AG04450 (cell line): ENCODE results near the gene GUCD1. TPM values are rescaled to one million over a fixed set of nuclear protein-coding genes. Genes with fewer than 3 reads are reported as not detected.
"Not testable (repeated sequence)": the region's sequence is repeated elsewhere in the genome, so short reads cannot be mapped to it uniquely, and the experiment has no call there.

Experiments used
- CTCF ChIA-PET: fragments of 300-600, 350-600 bp; formaldehyde crosslinking; extraction: SDS; loops from one replicate; lab custom pipeline; 2022; ENCODE audit warnings: antibody characterized with exemption, inconsistent platforms; lab: Charles Lee
- POLR2A ChIA-PET: fragments of 350-600 bp; formaldehyde crosslinking; extraction: SDS; loops from one replicate; lab custom pipeline; 2021; ENCODE audit warnings: antibody characterized with exemption, inconsistent platforms; lab: Yijun Ruan, JAX
- DNase-seq: peaks from one replicate; pipeline ENCODE4 v3.0.0-alpha.2; 2011; ENCODE audit warnings: low read depth, low spot score
- H3K27ac ChIP-seq: one replicate; pipeline ENCODE4 v1.5.1; 2012; ENCODE audit warnings: low read depth, low read length, control low read depth
- H3K27me3 ChIP-seq: one replicate; pipeline ENCODE4 v1.6.0; 2012; ENCODE audit warnings: low read length; ENCODE audit not compliant: control insufficient read depth, insufficient read depth
- H3K4me3 ChIP-seq: 2 replicates; pipeline ENCODE4 v1.5.1; 2011; ENCODE audit warnings: mild to moderate bottlenecking, low read depth, low read length, control low read depth
- H3K9me3 ChIP-seq: 2 replicates; pipeline ENCODE4 v1.5.1; 2012; ENCODE audit warnings: low read length; ENCODE audit not compliant: control insufficient read depth, insufficient read depth
- CTCF ChIP-seq: IDR thresholded peaks from 2 replicates; pipeline ENCODE4 v1.5.1; 2011; ENCODE audit warnings: low read depth, low read length, control low read depth, inconsistent platforms
- polyA plus RNA-seq: library from polyadenylated mRNA; depleted of rRNA; stranded (reverse); fragments of >200 nt; gene quantifications from 2 replicates; pipeline ENCODE4 v1.2.3, GENCODE V29; 2011

Gene GUCD1
- polyA plus RNA-seq, 1 experiment, result 52.1 TPM

- Histone ChIP-seq H3K9me3 (no peaks in the 10 kb centered on the region), H3K27me3 (no peaks in the 10 kb centered on the region), H3K4me3 (no peak overlapping the region), H3K27ac (no peak overlapping the region)
- CTCF ChIA-PET, result no interaction called here
- POLR2A ChIA-PET, result no interaction called here
- no peak for DNase-seq
- TF ChIP-seq CTCF, result no peak
Measured at GRCh38 chr22:24541681-24542515, 13.0 kb downstream of the GUCD1 start.

GRCh38 chr22:24540470-24540869, 14.5 kb downstream of the GUCD1 start:
- H3K4me3 ChIP-seq, result no peak overlapping the region
- CTCF ChIA-PET, result no interaction called here

GRCh38 chr22:24536089-24536488, 18.8 kb downstream of the GUCD1 start:
- Histone ChIP-seq H3K27me3 (peaks cover 2% of the 10 kb centered on the region), H3K9me3 (no peaks in the 10 kb centered on the region), H3K27ac (no peak overlapping the region), H3K4me3 (no peak overlapping the region)
- POLR2A ChIA-PET, result no interaction called here
- DNase-seq, result no peak
- CTCF ChIA-PET, result interaction anchor here (1.2 kb wide), 1 partner anchor 10 kb away, joined by 3 read pairs; no protein-coding TSS in a partner anchor
- TF ChIP-seq CTCF, result no peak

More at GRCh38 chr22:24540470-24540869, 14.5 kb downstream of the GUCD1 start:
- POLR2A ChIA-PET, result no interaction called here
- no peak for TF ChIP-seq CTCF
- no peaks in the 10 kb centered on the region for H3K9me3 ChIP-seq
- no peaks in the 10 kb centered on the region for H3K27me3 ChIP-seq
- H3K27ac ChIP-seq, result no peak overlapping the region
- DNase-seq, result no peak

GRCh38 chr22:24535348-24535747, 19.6 kb downstream of the GUCD1 start:
- Histone ChIP-seq H3K27ac (no peak overlapping the region), H3K9me3 (no peaks in the 10 kb centered on the region), H3K27me3 (peaks cover 3% of the 10 kb centered on the region), H3K4me3 (no peak overlapping the region)
- CTCF ChIA-PET, result no interaction called here
- DNase-seq, result no peak
- TF ChIP-seq CTCF, result no peak
- POLR2A ChIA-PET, result no interaction called here

- Histone ChIP-seq H3K27ac (no peak overlapping the region), H3K4me3 (no peak overlapping the region), H3K27me3 (peaks cover 5% of the 10 kb centered on the region), H3K9me3 (no peaks in the 10 kb centered on the region)
- DNase-seq, result no peak
- ChIA-PET CTCF (no interaction called here), POLR2A (no interaction called here)
- TF ChIP-seq CTCF, result no peak
Measured at GRCh38 chr22:24532075-24532474, 22.9 kb downstream of the GUCD1 start.

- DNase-seq, H3K4me3 ChIP-seq, H3K27me3 ChIP-seq, POLR2A ChIA-PET, H3K27ac ChIP-seq, H3K9me3 ChIP-seq: not testable (repeated sequence)
- CTCF ChIA-PET, result interaction anchor here (0.8 kb wide), 1 partner anchor 26 kb away, joined by 3 read pairs; no protein-coding TSS in a partner anchor
Measured at GRCh38 chr22:24530968-24531367, 24.0 kb downstream of the GUCD1 start.
